Choroid plexus epithelial cell (primary cell): ENCODE results near the gene CTNNA3.

ENCODE experiments used
- DNase-seq: peaks from one replicate; pipeline ENCODE4 v3.0.0-alpha.2; 2010; ENCODE audit warnings: low read depth
- H3K4me3 ChIP-seq: 2 replicates; pipeline ENCODE4 v1.5.1; 2011; ENCODE audit warnings: low read depth, mild to moderate bottlenecking, control low read depth, low read length, moderate library complexity
- TF ChIP-seq, protein P1 (sequence below): conservative IDR thresholded peaks from 2 replicates; pipeline ENCODE4 v1.5.1; 2011; ENCODE audit warnings: low read depth, mild to moderate bottlenecking, control low read depth, inconsistent platforms, low read length, moderate library complexity

The CTNNA3 gene

GRCh38 chr10:67553254-67553653 is 142.7 kb downstream of the CTNNA3 start:
- TF ChIP-seq, protein P1, sequence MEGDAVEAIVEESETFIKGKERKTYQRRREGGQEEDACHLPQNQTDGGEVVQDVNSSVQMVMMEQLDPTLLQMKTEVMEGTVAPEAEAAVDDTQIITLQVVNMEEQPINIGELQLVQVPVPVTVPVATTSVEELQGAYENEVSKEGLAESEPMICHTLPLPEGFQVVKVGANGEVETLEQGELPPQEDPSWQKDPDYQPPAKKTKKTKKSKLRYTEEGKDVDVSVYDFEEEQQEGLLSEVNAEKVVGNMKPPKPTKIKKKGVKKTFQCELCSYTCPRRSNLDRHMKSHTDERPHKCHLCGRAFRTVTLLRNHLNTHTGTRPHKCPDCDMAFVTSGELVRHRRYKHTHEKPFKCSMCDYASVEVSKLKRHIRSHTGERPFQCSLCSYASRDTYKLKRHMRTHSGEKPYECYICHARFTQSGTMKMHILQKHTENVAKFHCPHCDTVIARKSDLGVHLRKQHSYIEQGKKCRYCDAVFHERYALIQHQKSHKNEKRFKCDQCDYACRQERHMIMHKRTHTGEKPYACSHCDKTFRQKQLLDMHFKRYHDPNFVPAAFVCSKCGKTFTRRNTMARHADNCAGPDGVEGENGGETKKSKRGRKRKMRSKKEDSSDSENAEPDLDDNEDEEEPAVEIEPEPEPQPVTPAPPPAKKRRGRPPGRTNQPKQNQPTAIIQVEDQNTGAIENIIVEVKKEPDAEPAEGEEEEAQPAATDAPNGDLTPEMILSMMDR = no peak

DNA sequence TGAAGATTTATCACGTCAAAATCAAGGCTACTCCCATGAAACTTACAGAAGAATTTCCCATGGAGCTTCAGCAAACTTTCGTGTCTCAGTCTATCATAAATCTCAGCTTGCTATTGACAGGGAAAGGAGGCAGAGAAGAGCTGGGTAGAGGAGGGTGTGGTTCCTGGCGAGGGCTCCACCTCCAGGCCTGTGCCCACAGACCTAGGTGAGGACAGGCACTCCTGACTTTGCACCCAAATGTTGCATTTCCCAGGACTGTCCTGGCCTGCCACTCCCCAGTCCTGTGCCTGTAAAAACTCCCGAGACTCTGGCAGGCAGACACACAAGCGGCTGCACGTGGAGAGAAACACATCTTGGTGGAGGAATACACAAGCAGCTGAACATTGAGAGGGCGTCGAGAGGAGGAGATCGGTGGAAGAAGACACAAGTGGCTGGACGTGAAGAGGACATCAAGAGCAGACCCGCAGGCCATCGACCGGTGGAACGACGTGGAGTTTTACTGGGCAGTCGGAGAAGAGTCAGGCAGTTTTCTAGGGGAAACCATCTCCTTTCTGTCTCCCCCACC is 145.1 kb downstream of the CTNNA3 start:
- DNase-seq = no peak
- no peak overlapping the region for H3K4me3 ChIP-seq

More at GRCh38 chr10:67553254-67553653, 142.7 kb downstream of the CTNNA3 start:
- no peak overlapping the region for H3K4me3 ChIP-seq
- no peak for DNase-seq

GRCh38 chr10:67550046-67550445 is 145.9 kb downstream of the CTNNA3 start:
- DNase-seq = peak; percentile 37
- TF ChIP-seq, protein P1 = no peak
- H3K4me3 ChIP-seq = no peak overlapping the region

More for the DNA sequence above, 145.1 kb downstream of the CTNNA3 start:
- TF ChIP-seq, protein P1 = no peak

DNA sequence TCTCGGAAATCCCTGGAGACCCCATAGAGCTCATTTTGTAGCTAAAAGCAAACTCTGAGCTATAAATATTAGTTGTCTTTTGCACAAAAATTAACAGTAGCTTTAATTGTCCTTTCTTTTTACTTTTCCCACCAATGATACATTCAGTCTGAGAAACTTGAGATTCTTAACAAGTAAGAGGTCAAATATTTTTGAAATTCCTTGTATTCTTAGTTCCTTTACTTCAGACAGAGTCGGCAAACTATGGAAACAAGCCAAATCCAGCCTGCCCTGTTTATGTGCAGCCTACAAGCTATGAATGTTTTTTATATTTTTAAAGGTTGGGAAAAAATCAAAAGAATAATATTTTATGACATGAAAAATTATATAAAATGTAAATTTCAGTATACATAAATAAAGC is 146.6 kb downstream of the CTNNA3 start:
- TF ChIP-seq, protein P1 = no peak
- peak overlapping the region; percentile 12 for H3K4me3 ChIP-seq
- peak; percentile 79 for DNase-seq

- DNase-seq = no peak
- TF ChIP-seq, protein P1 = no peak
- no peak overlapping the region for H3K4me3 ChIP-seq
These were observed 154.6 kb downstream of the CTNNA3 start for GRCh38 chr10:67541411-67541810.

GRCh38 chr10:67539312-67539711 is 156.7 kb downstream of the CTNNA3 start:
- peak; percentile 4 for DNase-seq
- TF ChIP-seq, protein P1 = no peak
- no peak overlapping the region for H3K4me3 ChIP-seq

DNA sequence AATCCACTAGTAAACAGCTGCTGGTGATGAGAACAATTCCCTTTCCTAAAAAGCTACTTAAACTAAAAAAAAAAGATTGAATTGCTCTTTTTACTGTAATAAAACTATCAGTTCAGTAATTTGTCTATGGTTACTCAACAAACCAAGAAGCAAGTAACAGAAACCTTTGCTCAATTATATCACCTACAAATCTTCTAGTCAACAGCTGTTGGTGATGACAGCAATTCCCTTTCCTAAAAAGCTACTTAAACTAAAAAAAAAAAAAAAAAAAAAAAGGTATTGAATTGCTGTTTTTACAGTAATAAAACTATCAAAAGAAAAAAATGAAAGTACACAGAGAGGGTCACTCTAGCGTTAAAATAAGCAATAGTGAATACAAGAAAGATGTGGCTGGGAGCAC is 158.1 kb downstream of the CTNNA3 start:
- H3K4me3 ChIP-seq = no peak overlapping the region
- TF ChIP-seq, protein P1 = no peak
- no peak for DNase-seq
